MM.1S (cell line): Measurements from ENCODE around the gene ABCB6.
A peak's percentile ranks its signal among the peaks of the same experiment; 100 is the strongest.
"Not testable (repeated sequence)": the region's sequence is repeated elsewhere in the genome, so short reads cannot be mapped to it uniquely, and the experiment has no call there.

Experiments
- DNase-seq: peaks from one replicate; pipeline ENCODE4 v3.0.0-alpha.2; 2015
- H2AFZ ChIP-seq: fragments of 300-600 bp; sonication (generic); 2 replicates; pipeline ENCODE4 v1.6.0; 2016; ENCODE audit warnings: antibody characterized with exemption, low read length
- H3F3A ChIP-seq: fragments of 300-600 bp; sonication (generic); 2 replicates; pipeline ENCODE4 v1.6.1; 2016; ENCODE audit warnings: mild to moderate bottlenecking, antibody characterized with exemption, low read length, moderate library complexity, mixed read lengths; ENCODE audit not compliant: insufficient read depth
- H3K27ac ChIP-seq: fragments of 300-600 bp; sonication (generic); 2 replicates; pipeline ENCODE4 v1.5.1; 2016; ENCODE audit warnings: mild to moderate bottlenecking, low read length
- H3K27me3 ChIP-seq: fragments of 300-600 bp; sonication (generic); replicated peaks from 2 replicates; pipeline ENCODE4 v1.6.0; 2016; ENCODE audit warnings: low read length; ENCODE audit not compliant: insufficient read depth
- H3K36me3 ChIP-seq: fragments of 300-600 bp; sonication (generic); replicated peaks from 2 replicates; pipeline ENCODE4 v1.6.1; 2016; ENCODE audit warnings: mild to moderate bottlenecking, low read length, mixed read lengths; ENCODE audit not compliant: insufficient read depth
- H3K4me1 ChIP-seq: fragments of 300-600 bp; sonication (generic); 2 replicates; pipeline ENCODE4 v1.6.1; 2016; ENCODE audit warnings: low read length, mixed read lengths
- H3K4me2 ChIP-seq: fragments of 300-600 bp; sonication (generic); 2 replicates; pipeline ENCODE4 v1.6.0; 2016; ENCODE audit warnings: low read depth, low read length
- H3K4me3 ChIP-seq: fragments of 300-600 bp; sonication (generic); 2 replicates; pipeline ENCODE4 v1.5.1; 2016; ENCODE audit warnings: low read length, mixed read lengths
- H3K79me2 ChIP-seq: fragments of 300-600 bp; sonication (generic); 2 replicates; pipeline ENCODE4 v1.6.1; 2016; ENCODE audit warnings: mixed run types, low read length, mixed read lengths
- H3K9ac ChIP-seq: fragments of 300-600 bp; sonication (generic); 2 replicates; pipeline ENCODE4 v1.6.1; 2016; ENCODE audit warnings: low read length, mixed read lengths
- H3K9me2 ChIP-seq: fragments of 300-600 bp; sonication (generic); replicated peaks from 2 replicates; pipeline ENCODE4 v1.6.1; 2016; ENCODE audit warnings: mild to moderate bottlenecking, low read length, mixed read lengths; ENCODE audit not compliant: insufficient read depth
- H3K9me3 ChIP-seq: fragments of 300-600 bp; sonication (generic); replicated peaks from 2 replicates; pipeline ENCODE4 v1.6.1; 2016; ENCODE audit warnings: mild to moderate bottlenecking, low read length, mixed read lengths; ENCODE audit not compliant: insufficient read depth
- H4K20me1 ChIP-seq: fragments of 300-600 bp; sonication (generic); 2 replicates; pipeline ENCODE4 v1.6.1; 2016; ENCODE audit warnings: mild to moderate bottlenecking, low read length, moderate library complexity, mixed read lengths; ENCODE audit not compliant: insufficient read depth
- EZH2 ChIP-seq: fragments of 300-600 bp; sonication (generic); optimal IDR thresholded peaks from 2 replicates; pipeline ENCODE3; 2017; ENCODE audit warnings: low read depth, mild to moderate bottlenecking, antibody characterized with exemption, low read length, mixed read lengths
- EZH2phosphoT487 ChIP-seq: fragments of 300-600 bp; sonication (generic); IDR thresholded peaks from 2 replicates; pipeline ENCODE4 v1.6.1; 2018; ENCODE audit warnings: antibody characterized with exemption, low read length
- TF ChIP-seq, protein P1 (sequence below): fragments of 300-600 bp; sonication (generic); IDR thresholded peaks from 2 replicates; pipeline ENCODE4 v1.5.1; 2016; ENCODE audit warnings: antibody characterized with exemption, low read length, mixed read lengths

The ABCB6 gene

DNA sequence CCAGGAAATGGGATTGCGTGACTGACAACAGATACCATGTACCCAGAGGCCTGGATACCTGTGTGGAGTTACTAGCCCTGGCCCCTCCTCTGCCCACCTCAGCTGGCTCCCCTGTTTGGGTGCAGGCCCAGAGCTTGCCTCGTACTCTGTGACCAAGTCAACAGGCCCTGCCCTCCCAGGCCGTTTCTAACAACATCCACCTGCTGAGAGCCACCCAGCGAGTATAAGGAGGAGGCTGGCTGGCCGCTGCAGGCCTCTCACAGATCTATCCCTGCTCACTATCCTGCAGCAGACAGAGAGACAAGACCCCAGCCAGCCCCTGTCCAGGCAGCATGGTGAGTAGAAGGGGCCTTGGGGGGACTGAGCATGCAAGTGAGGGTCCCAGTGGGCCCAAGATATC, 47.5 kb upstream of the ABCB6 start:
- Histone ChIP-seq H3K36me3 (no peaks in the 10 kb centered on the region), H3K27ac (no peak overlapping the region), H2AFZ (no peak overlapping the region), H3K9me2 (no peaks in the 10 kb centered on the region), H3K4me3 (no peak overlapping the region), H3F3A (no peaks in the 10 kb centered on the region), H3K4me2 (no peak overlapping the region), H3K79me2 (no peaks in the 10 kb centered on the region), H4K20me1 (no peaks in the 10 kb centered on the region), H3K27me3 (no peaks in the 10 kb centered on the region), H3K9ac (no peak overlapping the region), H3K9me3 (no peaks in the 10 kb centered on the region), H3K4me1 (no peaks in the 10 kb centered on the region)
- TF ChIP-seq EZH2phosphoT487 (no peak), EZH2 (no peak)
- TF ChIP-seq, protein P1, sequence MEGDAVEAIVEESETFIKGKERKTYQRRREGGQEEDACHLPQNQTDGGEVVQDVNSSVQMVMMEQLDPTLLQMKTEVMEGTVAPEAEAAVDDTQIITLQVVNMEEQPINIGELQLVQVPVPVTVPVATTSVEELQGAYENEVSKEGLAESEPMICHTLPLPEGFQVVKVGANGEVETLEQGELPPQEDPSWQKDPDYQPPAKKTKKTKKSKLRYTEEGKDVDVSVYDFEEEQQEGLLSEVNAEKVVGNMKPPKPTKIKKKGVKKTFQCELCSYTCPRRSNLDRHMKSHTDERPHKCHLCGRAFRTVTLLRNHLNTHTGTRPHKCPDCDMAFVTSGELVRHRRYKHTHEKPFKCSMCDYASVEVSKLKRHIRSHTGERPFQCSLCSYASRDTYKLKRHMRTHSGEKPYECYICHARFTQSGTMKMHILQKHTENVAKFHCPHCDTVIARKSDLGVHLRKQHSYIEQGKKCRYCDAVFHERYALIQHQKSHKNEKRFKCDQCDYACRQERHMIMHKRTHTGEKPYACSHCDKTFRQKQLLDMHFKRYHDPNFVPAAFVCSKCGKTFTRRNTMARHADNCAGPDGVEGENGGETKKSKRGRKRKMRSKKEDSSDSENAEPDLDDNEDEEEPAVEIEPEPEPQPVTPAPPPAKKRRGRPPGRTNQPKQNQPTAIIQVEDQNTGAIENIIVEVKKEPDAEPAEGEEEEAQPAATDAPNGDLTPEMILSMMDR = no peak
- no peak for DNase-seq

- Histone ChIP-seq H3K27me3 (no peaks in the 10 kb centered on the region), H3K9me2 (no peaks in the 10 kb centered on the region), H3K9me3 (no peaks in the 10 kb centered on the region), H4K20me1 (no peaks in the 10 kb centered on the region), H3K4me3 (no peak overlapping the region), H3K9ac (no peak overlapping the region), H3K4me1 (no peaks in the 10 kb centered on the region), H3K27ac (no peak overlapping the region), H3K79me2 (no peaks in the 10 kb centered on the region), H3K4me2 (no peak overlapping the region), H2AFZ (no peak overlapping the region), H3K36me3 (no peaks in the 10 kb centered on the region), H3F3A (no peaks in the 10 kb centered on the region)
- TF ChIP-seq, protein P1 = no peak
- DNase-seq = no peak
Measured at GRCh38 chr2:219261024-219261855, 42.5 kb upstream of the ABCB6 start.

DNA sequence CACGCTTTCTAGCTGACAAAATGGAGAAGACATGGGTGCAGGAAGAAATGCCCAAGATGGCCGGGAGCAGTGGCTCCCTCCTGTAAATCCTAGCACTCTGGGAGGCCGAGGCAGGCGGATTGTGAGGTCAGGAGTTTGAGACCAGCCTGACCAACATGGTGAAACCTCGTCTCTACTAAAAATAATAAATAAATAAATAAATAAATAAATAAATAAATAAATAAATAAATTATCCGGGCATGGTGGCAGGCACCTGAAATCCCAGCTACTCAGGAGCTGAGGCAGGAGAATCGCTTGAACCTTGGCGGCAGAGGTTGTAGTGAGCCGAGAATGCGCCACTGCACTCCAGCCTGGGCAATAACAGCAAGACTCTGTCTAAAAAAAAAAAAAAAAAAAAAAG, 40.2 kb upstream of the ABCB6 start:
- H3K4me3 ChIP-seq, H3K4me1 ChIP-seq, H3F3A ChIP-seq, H3K27ac ChIP-seq, H3K9ac ChIP-seq, H4K20me1 ChIP-seq, H3K36me3 ChIP-seq, H3K9me3 ChIP-seq, H3K79me2 ChIP-seq, H3K9me2 ChIP-seq, H2AFZ ChIP-seq, H3K27me3 ChIP-seq, H3K4me2 ChIP-seq, DNase-seq: not testable (repeated sequence)

- TF ChIP-seq, protein P1 = no peak
- TF ChIP-seq EZH2 (no peak), EZH2phosphoT487 (no peak)
- peak; percentile 35 for DNase-seq
- Histone ChIP-seq H4K20me1 (no peaks in the 10 kb centered on the region), H2AFZ (peak overlapping the region; percentile 88), H3K9ac (peak overlapping the region; percentile 88), H3K27ac (peak overlapping the region; percentile 73; the same call in 1 of the 2 replicates), H3K4me2 (peak overlapping the region; percentile 99), H3F3A (peaks cover 23% of the 10 kb centered on the region), H3K4me3 (peak overlapping the region; percentile 78), H3K9me2 (no peaks in the 10 kb centered on the region), H3K4me1 (peaks cover 23% of the 10 kb centered on the region), H3K27me3 (no peaks in the 10 kb centered on the region), H3K36me3 (0 out of 2 replicates have a peak, but pooled peaks cover 6% of the 10 kb centered on the region), H3K79me2 (peaks cover 41% of the 10 kb centered on the region), H3K9me3 (no peaks in the 10 kb centered on the region)
Measured at GRCh38 chr2:219254590-219255201, 35.9 kb upstream of the ABCB6 start.
